Stomach smooth muscle (tissue), 2 donors: Measurements from ENCODE around the gene DERA.
"Not testable (repeated sequence)": the region's sequence is repeated elsewhere in the genome, so short reads cannot be mapped to it uniquely, and the experiment has no call there.

ENCODE experiments used
- H3K27ac ChIP-seq: one replicate; pipeline ENCODE4 v1.7.0; 2013; ENCODE audit warnings: mild to moderate bottlenecking, low read length, inconsistent platforms
- H3K27me3 ChIP-seq, 2 donors: one replicate each; pipeline ENCODE4 v1.7.0; 2013; ENCODE audit warnings: low read length in 2 of 2; ENCODE audit not compliant: insufficient read depth in 2 of 2, control insufficient read depth in 1 of 2
- H3K36me3 ChIP-seq, 2 donors: one replicate each; pipeline ENCODE4 v1.7.0; 2013; ENCODE audit warnings: low read length in 2 of 2; ENCODE audit not compliant: control insufficient read depth in 2 of 2, insufficient read depth in 2 of 2
- H3K4me1 ChIP-seq: one replicate; pipeline ENCODE4 v1.7.0; 2013; ENCODE audit warnings: low read length; ENCODE audit not compliant: control insufficient read depth, insufficient read depth
- H3K4me3 ChIP-seq, 2 donors: one replicate each; pipeline ENCODE4 v1.7.0; 2013; ENCODE audit warnings: low read length in 2 of 2
- H3K9ac ChIP-seq, 2 donors: one replicate each; pipeline ENCODE4 v1.7.0; 2013; ENCODE audit warnings: low read length in 2 of 2, mild to moderate bottlenecking in 1 of 2
- H3K9me3 ChIP-seq, 2 donors: one replicate each; pipeline ENCODE4 v1.7.0; 2013; ENCODE audit warnings: low read length in 2 of 2; ENCODE audit not compliant: control insufficient read depth in 2 of 2
- donor health status: healthy.
- donor health status: Pancreatic carcinoma.

DERA gene

DNA sequence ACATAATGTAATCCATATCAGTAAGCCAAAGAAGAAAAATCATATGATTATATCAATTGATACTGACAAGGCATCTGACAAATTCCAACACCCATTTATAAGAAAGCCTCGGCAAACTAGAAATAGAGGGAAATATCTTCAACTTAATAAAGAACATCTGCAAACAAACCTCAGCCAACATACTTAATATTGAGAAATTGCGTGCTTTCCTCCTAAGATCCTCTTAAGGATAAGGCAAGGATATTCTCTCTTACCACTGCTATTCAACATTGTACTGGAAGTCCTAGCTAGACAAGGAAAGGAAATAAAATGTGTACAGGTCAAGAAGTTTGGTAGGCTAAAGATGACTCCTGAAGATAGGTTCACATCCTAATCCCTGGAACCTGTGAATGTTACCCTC, 115.9 kb downstream of the DERA start:
- Histone ChIP-seq H3K36me3 (peaks cover 0 to 4% of the 10 kb centered on the region in 2 donors), H3K4me1 (no peaks in the 10 kb centered on the region), H3K9me3 (no peaks in the 10 kb centered on the region), H3K27me3 (no peaks in the 10 kb centered on the region), H3K4me3 (no peak overlapping the region), H3K27ac (no peak overlapping the region), H3K9ac (no peak overlapping the region)

DNA sequence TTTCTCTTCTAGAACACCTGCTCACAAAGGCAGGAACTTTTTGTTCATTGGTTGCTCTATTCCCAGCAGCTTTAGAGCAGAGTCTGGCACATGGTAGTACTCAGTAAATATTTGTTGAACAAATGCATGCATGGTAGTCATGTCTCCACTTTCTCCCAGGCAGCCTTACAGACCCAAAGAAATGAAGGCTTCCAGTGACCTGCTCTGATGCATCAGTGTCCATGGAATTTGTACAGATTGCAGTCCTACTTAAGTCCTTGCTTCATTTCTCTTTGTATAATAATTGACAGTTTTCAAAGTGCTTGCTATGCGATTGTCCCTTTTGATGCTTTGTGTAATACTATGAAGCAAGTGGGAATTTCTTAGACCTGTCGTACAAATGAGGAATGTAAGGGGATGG, 119.6 kb downstream of the DERA start:
- H3K9ac ChIP-seq: no peak overlapping the region

DNA sequence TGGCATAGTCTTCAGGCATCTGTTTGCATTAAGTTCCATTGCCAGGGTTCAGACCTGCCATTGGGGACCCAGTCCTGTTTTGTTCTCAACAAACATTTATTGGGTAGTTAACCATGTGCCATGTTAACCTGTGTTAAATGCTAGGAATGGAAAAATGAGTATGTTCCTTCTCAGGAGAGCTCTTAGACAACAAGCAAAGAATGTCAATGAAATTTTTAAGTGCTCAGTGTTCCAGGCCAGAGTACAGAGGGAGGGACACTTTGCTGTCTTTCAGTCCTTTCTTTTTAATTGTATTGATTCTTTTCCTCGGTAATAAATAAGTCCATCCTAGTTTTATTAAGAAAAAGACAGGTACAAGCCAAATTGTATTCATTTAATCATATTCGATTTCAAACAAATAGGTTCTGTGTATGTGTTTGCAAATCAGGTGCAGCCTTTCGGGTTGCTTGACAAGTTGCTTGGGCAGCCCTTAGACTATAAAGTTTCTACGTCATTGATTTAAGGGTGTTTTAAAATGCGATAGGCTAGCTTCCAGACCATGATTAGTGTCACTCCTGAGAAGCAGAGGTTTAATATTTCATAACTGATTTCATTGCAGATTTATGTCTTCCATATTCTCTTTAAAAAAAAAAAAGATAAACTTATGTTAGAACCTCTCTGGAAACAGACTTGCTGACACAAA, 123.1 kb downstream of the DERA start:
- Histone ChIP-seq H3K9me3 (no peaks in the 10 kb centered on the region), H3K36me3 (peaks cover 2 to 10% of the 10 kb centered on the region in 2 donors), H3K4me3 (no peak overlapping the region), H3K27ac (no peak overlapping the region), H3K27me3 (no peaks in the 10 kb centered on the region), H3K9ac (no peak overlapping the region), H3K4me1 (no peaks in the 10 kb centered on the region)

More for the DNA sequence above, 119.6 kb downstream of the DERA start:
- Histone ChIP-seq H3K4me1 (no peaks in the 10 kb centered on the region), H3K9me3 (no peaks in the 10 kb centered on the region), H3K27ac (no peak overlapping the region), H3K36me3 (peaks cover 0 to 6% of the 10 kb centered on the region in 2 donors), H3K27me3 (no peaks in the 10 kb centered on the region), H3K4me3 (no peak overlapping the region)

DNA sequence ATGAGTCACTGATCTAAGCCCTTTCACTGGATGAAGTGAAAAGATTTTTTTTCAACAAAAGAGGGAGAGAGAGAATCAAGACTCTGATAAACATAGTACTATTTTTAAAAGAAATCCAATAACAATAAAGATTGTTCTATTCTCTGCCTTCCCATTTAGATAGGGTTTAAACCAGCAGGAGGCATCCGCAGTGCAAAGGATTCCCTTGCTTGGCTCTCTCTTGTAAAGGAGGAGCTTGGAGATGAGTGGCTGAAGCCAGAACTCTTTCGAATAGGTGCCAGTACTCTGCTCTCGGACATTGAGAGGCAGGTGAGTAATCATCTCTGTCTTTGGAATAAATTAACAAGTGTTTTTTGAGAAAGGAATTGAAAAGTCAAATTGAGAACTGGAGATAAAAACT, 124.9 kb downstream of the DERA start:
- no peak overlapping the region for H3K4me3 ChIP-seq
- no peaks in the 10 kb centered on the region for H3K4me1 ChIP-seq
- H3K27me3 ChIP-seq: no peaks in the 10 kb centered on the region
- H3K9me3 ChIP-seq: no peaks in the 10 kb centered on the region
- no peak overlapping the region for H3K27ac ChIP-seq
- no peak overlapping the region for H3K9ac ChIP-seq
- peaks cover 2 to 10% of the 10 kb centered on the region in 2 donors for H3K36me3 ChIP-seq

DNA sequence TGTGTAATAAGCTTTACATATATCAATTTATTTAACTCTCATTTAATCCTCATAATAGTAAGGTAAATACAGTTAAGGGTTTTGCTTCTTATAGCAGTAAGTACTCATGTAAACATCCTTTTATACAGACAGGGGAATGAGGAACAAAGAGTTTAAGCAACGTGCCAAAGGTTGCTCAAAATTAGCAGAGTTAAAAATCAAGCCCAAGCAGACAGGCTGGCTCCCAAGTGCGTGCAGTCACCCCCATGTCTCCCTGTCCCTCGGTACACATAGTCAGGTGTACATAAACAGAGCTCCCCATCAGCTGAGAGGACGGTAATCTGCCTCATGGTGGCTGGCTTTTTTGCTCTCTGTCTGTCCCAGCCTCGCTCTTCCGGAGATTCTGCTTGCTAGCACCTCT, 126.4 kb downstream of the DERA start:
- H3K9me3 ChIP-seq: no peaks in the 10 kb centered on the region
- H3K9ac ChIP-seq: no peak overlapping the region
- no peaks in the 10 kb centered on the region for H3K4me1 ChIP-seq
- H3K4me3 ChIP-seq: no peak overlapping the region
- H3K36me3 ChIP-seq: peaks cover 2 to 10% of the 10 kb centered on the region in 2 donors
- H3K27ac ChIP-seq: no peak overlapping the region
- H3K27me3 ChIP-seq: no peaks in the 10 kb centered on the region

DNA sequence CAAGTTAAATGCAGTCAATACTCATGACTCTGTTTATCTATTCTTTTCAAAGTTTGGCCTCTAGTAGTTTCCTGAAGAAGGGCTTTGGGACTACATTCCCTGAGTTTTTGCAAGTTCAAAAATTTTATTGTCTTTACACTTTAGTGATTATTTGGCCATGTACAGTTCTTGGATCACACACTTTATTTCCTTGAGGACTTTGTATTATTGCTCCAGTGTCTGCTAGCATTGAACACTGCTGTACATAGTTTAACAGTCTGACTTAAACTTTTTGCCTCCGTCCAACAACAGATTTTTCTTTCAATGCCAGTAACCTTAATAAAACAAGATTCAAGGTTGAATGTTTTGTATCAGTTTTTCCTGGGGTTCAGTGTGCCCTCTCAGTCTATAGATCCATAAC, 132.3 kb downstream of the DERA start:
- no peaks in the 10 kb centered on the region for H3K4me1 ChIP-seq
- peaks cover 0 to 5% of the 10 kb centered on the region in 2 donors for H3K36me3 ChIP-seq
- no peak overlapping the region for H3K9ac ChIP-seq
- H3K4me3 ChIP-seq: no peak overlapping the region
- no peaks in the 10 kb centered on the region for H3K27me3 ChIP-seq
- H3K9me3 ChIP-seq: peaks cover 0 to 4% of the 10 kb centered on the region in 2 donors
- H3K27ac ChIP-seq: no peak overlapping the region

DNA sequence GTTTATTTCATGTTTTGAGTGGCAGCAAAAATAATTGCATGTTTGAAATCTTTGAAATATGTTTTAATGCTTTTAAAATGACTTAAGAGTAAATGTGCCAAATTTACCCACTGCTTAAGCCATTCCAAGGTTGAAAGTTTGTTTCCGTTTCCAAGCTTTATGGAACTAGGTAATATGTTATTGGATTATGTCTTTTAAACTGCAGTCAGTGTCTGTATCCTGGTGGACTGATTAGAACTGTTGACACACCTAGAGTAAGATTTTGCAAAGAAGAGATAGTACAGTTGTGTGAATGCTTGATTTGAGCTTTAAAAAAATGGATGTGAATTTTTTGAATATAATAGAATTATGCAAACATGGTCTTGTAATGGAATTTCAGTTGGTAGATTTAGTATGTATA, 135.1 kb downstream of the DERA start:
- no peaks in the 10 kb centered on the region for H3K4me1 ChIP-seq
- no peaks in the 10 kb centered on the region for H3K36me3 ChIP-seq
- no peak overlapping the region for H3K9ac ChIP-seq
- no peak overlapping the region for H3K4me3 ChIP-seq
- H3K27me3 ChIP-seq: no peaks in the 10 kb centered on the region
- no peak overlapping the region for H3K27ac ChIP-seq
- H3K9me3 ChIP-seq: peaks cover 0 to 4% of the 10 kb centered on the region in 2 donors

DNA sequence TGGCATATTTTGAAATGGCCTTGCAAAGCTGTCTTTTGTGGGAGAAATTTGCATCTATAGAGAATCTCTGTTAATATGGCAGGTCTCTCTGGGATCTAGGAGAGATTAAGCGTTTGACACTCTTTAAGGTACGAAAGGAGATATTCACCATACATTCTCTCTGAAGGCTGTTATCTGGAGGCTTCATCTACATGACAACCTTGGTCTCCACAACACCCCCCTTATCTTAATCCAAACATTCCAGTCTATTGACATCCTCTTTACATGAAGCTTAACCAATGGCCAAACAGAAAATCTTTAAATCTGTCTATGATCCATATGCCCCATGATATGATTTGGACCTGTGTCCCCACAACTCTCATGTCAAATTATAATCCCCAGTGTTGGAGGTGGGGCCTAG, 137.4 kb downstream of the DERA start:
- no peaks in the 10 kb centered on the region for H3K36me3 ChIP-seq
- H3K9ac ChIP-seq: no peak overlapping the region
- H3K4me1 ChIP-seq: no peaks in the 10 kb centered on the region
- H3K9me3 ChIP-seq: peaks cover 0 to 4% of the 10 kb centered on the region in 2 donors
- no peak overlapping the region for H3K27ac ChIP-seq
- H3K27me3 ChIP-seq: no peaks in the 10 kb centered on the region
- no peak overlapping the region for H3K4me3 ChIP-seq

DNA sequence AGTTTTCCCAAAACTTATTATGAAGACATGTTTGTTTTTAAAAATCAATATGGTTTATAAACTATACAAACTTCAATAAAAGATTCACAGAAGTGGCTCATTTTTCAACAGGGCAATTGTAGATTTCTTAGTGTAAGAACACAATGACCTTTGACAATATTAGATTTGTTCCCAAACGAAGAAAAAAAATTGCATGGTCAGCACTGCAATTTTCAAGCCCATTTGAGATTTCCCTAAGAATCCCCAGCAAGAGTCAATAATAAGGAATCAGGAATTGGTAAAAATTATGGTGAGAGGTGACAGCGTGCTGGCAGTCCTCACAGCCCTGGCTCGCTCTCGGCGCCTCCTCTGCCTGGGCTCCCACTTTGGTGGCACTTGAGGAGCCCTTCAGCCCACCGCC, 145.8 kb downstream of the DERA start:
- Histone ChIP-seq H3K4me1 (no peaks in the 10 kb centered on the region), H3K27me3 (no peaks in the 10 kb centered on the region), H3K36me3 (no peaks in the 10 kb centered on the region), H3K27ac (no peak overlapping the region), H3K4me3 (no peak overlapping the region), H3K9me3 (peaks cover 0 to 2% of the 10 kb centered on the region in 2 donors), H3K9ac (no peak overlapping the region)

DNA sequence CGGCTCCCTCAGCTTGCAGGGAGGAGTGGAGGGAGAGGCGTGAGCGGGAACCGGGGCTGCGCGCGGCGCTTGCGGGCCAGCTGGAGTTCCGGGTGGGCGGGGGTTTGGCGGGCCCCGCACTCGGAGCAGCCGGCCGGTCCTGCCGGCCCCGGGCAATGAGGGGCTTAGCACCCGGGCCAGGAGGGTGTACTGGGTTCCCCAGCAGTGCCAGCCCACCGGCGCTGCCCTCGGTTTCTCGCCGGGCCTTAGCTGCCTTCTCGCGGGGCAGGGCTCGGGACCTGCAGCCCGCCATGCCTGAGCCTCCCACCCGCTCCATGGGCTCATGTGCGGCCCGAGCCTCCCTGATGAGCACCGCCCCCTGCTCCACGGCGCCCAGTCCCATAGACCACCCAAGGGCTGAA, 146.2 kb downstream of the DERA start:
- not testable (repeated sequence) for H3K4me1 ChIP-seq, H3K27ac ChIP-seq, H3K9ac ChIP-seq, H3K9me3 ChIP-seq, H3K27me3 ChIP-seq, H3K4me3 ChIP-seq, H3K36me3 ChIP-seq

DNA sequence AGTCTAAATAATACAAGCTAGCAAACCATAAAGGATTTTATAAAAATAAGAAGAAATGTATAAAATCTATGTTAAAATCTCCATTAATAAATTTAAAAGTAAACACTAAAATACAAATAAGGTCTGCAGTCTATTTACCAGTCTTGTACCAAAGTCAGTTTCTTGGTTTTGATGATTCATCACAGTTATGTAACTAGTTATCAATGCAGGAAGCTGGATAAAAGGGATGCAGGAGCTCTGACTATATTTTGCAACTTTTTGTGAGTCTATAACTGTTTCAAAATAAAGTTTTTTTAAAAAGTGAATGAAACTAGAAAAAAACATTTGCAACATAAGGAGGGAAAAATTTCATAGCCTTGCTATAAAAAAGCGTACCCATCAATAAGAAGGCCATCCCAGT, 151.5 kb downstream of the DERA start:
- Histone ChIP-seq H3K4me3 (no peak overlapping the region), H3K36me3 (no peaks in the 10 kb centered on the region), H3K4me1 (no peaks in the 10 kb centered on the region), H3K27ac (no peak overlapping the region), H3K9me3 (no peaks in the 10 kb centered on the region), H3K27me3 (no peaks in the 10 kb centered on the region), H3K9ac (no peak overlapping the region)
